Fibroblast of the conjunctiva (primary cell): ENCODE measurements around the gene AMACR.
"Not testable (repeated sequence)": the region's sequence is repeated elsewhere in the genome, so short reads cannot be mapped to it uniquely, and the experiment has no call there.

Experiments
- DNase-seq: peaks from one replicate; pipeline ENCODE4 v3.0.0-alpha.2; 2010; ENCODE audit warnings: low read depth

The AMACR gene

DNA sequence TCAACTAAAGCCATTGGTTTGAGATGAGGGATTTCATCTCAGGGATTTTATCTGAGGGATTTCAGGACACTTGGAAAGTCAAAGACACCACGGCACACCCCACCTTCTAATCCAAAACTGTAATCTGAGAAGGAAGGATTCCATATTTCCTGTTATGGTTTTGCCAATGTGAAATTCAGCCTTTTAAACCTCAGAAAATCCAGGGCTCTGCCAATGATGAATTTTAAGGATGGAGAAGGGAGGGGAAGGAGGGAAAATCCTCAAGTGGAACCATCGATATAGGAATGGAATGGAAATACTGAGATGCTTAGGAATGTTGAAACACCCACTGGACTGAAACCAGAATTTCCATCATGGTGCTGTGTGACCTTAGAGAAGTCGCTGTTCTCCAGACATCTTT is 29.9 kb upstream of the AMACR start:
- DNase-seq: no peak

DNA sequence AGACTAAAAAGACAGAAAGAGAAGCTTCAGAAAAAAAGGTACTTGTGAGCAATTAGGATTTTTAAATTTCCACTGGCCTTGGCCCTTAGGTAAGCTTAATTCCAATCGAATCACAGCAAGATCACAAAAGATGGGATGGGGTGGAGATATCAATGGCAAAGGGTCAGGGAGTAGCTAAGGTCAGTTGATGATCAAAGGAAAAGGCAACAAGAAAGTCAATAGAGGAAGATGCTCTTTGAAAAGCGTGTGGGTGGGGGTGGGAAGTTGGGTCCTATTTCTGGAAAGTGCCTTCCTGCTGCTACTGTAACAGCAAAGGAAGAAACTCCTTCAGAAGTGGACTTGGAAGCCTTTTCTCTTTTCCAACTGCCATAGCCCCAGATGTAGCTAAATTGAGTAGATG is 27.9 kb upstream of the AMACR start:
- DNase-seq: no peak

DNA sequence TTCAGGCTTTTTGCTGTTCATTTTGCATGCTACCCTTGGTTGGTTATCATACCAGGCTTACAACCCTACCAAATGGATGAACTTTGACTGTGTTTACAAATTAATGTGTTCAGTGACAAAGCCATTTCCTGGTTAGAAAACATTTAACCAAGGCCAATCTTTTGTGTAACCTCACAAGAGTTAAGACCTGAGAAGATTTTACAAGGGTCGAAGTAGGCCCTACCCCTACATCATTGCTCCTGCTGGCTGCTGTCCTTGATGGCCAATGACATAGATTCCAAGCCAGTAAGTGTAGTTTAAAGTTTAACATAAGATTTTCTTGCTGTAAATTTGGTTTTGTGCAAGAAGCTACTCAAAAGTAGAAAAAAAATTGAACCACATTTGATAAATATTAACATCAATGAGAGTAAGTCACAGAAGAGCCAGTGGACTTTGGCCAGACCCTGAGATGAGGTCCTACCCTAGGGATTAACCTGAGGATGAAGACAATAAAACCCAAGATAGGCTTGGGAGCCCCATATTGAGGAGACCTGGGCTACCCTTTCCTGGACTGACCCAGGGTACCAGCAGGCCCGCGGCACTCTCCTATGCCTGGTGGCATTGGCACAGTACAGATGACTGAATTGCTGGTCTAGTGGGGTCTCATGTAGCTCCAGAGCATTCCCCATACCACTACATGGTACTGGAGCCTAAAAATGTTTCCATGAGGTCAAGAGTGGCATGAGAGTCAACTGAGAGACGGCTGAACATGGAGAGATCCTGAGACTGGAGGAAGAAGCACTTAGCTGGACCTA is 26.9 kb upstream of the AMACR start:
- DNase-seq: no peak

DNA sequence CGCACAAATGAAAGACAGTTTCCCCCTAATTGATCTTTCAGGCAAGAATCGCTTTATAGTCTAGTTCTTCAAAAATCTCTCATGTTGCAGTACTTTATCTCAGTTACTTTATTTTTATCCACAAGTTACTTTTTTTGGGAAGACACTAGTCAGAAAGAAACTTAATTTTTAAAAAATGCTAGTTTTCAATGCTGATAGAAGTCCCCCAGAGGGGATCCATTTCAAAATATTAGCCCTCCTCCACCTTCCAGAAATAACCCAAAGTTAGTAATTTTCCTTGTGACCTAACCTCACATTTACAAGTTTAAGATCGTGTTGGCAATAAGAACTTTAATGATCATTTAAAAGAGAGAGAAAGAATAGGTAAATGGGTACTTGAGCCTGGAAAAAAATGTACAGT is 24.1 kb upstream of the AMACR start:
- no peak for DNase-seq

DNA sequence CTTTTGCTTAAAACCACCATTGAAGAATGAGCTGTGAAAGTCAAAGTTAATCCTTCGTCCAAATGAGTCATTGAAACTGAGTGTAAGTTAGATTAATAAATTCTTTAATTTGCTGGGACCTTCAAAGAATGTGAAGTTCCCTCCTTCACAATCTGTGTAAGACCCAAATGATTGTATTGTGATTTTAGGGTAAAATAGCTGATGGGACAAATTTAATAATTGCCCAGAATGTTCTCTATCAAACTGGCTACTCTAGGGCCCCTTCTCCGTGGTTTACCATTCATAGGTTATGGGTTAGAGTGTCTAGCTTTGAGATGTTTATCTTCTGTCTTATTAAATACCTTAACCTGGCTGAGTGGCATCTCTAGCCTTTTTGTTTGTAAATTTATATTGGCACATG is 23.3 kb upstream of the AMACR start:
- DNase-seq: no peak

DNA sequence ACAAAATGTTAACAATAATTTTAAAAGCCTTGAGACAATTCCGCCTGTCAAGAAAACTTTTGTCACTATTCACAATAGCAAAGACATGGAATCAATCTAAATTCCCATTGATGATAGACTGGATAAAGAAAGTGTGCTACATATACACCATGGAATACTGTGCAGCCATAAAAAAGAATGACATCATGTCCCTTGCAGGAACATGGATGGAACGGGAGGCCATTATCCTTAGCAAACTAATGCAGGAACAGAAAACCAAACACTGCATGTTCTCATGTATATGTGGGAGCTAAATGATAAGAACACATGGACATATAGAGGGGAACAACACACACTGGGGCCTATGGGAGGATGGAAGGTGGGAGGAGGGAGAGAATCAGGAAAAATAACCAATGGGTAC is 22.7 kb upstream of the AMACR start:
- DNase-seq: not testable (repeated sequence)

DNA sequence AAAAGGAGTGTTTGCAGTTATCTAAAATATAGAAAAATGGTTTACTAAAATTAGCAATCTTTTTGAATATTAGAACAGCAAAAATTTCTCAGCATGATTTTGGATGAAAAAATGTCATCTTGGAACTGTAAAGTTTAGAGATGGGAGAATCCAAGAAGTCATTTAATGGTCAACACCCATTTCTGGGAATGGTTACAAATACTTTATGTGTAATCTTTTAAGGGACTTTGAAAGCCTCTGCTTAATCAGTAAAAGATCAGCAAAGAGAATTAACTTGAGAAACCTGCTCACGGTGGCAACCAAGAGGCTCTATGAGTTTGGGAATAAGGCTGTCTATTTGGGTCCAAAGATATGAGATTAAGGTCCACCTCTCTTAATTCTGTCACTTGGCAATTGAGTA is 22.2 kb upstream of the AMACR start:
- no peak for DNase-seq

DNA sequence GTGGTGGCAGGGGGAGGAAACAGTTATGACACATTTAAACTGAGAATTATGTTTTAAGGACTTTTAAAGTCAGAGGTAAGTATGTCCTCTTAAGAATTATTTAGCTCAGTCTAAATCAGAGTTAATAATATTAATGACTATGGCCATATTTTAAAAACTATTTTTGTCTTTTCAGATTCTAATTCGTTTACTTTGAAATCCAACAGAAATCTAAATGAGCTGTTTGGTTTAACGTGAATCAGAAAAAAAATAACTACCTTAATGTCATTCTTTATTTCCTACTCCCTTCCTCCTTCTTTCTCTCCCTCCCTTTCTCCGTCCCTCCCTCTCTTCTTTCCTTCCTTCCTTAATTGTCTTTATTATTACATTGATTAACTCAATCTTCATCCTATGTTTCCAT is 20.5 kb upstream of the AMACR start:
- no peak for DNase-seq

DNA sequence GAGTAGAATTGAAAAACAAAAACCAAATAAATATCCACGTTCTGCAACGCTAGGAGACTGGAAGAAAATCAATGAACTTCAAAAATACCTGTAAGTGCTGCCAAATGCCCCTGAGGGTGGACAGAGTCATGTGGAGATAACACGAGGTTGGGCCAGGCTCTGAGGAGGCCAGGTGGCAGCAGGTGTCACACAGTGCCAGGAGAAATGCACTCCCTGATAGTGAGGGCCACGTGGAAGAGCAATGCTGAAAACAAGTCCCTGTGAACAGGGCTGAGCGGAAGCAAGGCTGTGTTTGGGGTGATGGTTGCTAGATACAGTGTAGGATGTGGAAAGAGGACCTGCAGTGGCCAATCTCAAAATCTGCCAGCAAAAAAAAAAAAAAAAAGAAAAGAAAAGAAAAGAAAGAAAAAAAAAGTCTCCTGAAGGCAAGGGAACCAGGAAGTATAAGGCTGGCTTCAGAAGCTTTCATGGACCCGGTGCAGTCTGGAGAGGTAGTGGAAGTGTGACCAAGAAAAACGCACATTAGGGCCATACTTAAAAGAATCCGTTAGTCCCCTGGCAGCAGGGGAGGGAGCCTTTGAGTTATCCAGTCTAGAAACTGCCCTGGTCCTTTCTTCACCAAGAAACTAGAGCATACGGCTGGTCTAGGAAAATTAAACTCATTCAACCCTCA is 18.4 kb upstream of the AMACR start:
- no peak for DNase-seq

DNA sequence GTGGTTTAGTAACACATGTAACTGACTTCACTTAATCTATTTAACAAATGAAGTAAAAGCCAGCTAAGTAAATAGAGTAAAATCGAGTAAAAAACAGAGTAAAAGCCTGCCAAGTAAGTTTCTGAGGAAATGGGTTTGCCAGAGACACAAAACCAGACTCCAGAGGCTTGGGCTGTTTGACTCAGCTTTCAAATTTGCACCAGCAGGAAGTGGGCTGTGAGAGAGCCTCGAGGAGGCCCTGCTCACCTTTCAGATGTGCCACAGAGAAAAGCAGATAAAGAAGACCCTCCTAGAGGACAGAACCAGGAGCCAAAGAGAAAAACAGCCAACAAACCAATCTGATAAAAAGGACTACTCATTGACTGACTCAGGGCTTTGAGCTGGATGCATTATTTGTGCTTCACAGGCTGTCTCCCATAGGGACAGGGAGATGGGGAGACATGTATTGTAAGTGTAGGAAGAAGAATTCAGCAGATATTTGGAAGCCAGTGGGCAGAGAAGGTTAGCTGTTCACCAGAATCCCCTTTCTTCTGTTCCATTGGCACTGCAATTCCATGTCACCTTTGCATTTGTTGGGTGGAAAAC is 14.4 kb upstream of the AMACR start:
- DNase-seq: no peak

DNA sequence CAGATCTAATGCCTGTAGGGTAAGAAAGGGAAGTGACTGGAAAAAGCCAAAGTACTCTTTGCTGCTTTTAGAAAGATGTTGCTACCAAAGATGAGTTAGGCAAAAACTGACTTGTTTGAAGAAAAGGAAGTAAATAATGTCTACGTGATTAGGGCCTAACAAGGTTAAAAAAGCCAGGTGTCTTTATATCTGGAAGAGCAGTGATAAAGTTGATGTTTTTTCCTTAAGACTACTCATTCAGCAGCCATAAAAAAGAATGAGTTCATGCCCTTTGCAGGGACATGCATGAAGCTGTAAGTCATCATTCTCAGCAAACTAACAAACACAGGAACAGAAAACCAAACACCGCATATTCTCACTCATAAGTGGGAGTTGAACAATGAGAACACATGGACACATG is 13.5 kb upstream of the AMACR start:
- DNase-seq: no peak

DNA sequence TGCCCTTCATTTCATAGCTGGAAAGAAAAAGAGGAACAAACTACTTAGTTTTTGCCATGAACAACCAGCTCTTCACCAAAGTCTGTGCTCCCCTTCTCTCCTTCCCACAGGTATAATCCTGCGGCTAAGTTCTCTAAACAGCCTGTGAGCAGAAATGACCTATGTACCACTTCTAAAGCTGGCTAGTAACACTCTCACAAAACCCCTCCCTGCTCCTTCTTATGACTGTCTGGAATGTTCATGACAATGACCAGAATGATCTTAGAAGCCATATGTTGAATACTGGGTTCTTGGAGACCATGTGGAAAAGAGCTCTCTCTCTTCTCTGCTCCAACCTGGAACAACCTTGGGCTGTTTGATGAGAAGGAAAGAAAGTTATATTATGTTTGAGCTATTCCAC is 12.9 kb upstream of the AMACR start:
- no peak for DNase-seq

DNA sequence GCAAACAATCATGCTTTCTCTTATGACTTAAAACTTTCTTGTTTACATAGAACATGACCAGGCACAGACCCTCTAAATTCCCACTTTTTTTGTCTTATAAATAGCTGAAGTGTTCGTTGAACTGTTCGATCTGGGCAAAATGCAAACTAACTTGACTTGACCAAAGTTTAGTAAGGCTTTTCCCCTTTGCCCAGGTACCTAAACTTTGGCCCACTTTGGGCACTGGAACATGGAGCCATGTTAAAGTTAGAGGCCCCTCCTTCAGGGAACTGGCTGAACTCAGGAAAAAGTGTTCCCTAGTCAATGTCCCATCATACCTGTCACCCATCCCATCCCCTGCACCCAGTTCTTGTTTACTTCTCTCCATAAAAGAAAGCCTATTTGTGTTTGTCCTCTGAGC is 9.4 kb upstream of the AMACR start:
- DNase-seq: no peak

DNA sequence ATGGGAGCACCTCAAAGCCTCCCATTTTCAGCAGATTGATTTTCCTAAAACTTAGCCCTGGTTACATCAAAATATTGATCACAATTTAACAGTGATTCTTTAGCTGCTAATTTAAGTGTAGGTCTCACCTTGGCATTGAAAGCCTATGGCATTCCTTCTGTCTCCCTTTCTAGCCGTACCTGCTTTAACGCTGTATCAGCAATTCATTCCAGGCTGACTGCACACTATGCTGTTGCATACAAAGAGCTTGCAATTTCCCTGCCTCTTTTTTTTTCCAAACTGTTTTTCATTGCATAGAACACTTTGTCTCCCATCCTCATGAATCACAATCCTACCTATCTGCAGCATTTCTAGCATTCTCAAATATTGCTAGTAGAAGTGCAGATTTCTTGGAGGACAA is 8.9 kb upstream of the AMACR start:
- no peak for DNase-seq

DNA sequence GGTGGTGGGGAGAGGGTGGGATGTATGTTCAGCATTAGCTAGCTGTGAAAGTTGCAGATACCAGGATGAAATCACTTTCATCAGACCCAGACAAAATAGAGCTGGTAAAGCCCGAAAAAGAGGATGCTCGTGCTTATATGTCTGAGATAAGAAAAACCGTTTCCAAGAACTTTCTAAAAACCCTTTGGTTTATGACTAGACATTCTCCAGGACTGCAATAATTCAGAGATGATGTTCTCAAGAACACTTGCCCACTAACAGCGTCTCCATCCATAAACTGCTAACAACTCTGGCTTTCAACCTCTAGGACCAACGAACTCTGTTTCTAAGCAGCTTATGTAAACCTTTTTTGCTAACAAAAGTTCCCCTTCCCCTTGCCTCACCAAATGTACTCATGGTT is 8.4 kb upstream of the AMACR start:
- DNase-seq: no peak

DNA sequence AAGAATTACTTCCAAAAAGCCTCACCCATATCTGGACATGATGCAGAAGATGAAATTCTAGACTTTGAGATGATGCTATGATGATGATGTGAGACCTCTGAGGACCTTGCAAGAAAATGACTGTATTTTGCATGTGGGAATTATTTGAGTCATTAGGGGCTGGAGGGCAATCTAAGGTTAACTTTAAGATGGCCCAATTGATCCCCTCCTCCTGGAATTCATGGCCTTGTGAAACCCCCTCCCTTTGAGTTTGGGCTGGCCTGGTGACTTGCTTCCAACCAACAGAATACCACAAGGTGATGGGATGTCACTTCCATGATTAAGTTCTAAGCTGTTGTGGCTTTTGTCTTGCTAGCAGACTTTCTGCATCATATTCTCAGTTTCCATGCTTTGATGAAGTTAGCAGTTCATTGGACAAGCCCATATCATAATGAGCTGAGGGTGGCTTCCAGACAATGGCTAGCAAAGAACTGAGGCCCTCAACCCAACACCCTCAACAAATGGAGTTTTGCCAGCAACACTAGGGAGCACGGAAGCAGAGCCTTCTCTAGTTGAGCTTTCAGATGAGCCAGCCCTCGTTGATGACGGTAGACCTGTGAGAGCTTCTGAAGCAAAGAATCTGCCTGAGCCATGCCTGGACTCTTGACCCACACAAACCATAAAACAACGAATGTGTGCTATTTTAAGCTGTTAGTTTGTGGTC is 7.4 kb upstream of the AMACR start:
- no peak for DNase-seq

DNA sequence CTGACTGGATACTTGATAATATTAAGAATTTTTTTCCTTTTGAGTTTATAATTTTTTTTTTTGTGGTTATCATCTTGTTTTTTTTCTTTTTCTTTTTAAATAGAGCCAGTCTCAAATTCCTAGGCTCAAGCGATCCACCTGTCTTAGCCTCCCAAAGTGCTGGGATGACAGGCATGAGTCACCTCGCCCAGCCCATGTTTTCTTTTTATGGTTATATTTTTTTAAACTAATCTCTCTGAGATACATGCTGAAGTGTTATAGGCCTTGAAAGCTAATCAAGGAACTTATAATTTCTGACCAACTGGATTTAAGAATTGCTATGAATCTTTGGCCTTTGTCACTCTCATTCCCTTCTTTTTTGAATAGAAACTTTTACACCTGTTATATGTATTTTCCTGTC is 6.8 kb upstream of the AMACR start:
- no peak for DNase-seq

DNA sequence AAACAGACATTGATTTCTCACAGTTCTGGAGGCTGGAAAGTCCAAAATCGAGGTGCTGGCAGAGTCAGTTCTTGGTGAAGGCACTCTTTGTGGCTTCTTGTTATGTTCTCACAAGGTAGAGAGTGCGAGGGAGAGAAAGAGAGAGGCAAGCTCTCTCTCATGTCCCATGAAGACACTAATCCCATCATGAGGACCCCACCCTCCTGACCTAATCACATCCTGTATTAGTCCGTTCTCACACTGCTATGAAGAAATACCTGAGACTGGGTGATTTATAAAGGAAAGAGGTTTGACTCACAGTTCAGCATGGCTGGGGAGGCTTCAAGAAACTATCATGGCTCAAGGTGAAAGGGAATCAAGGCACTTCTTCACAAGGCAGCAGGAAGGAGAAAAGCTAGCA is 5.7 kb upstream of the AMACR start:
- no peak for DNase-seq

DNA sequence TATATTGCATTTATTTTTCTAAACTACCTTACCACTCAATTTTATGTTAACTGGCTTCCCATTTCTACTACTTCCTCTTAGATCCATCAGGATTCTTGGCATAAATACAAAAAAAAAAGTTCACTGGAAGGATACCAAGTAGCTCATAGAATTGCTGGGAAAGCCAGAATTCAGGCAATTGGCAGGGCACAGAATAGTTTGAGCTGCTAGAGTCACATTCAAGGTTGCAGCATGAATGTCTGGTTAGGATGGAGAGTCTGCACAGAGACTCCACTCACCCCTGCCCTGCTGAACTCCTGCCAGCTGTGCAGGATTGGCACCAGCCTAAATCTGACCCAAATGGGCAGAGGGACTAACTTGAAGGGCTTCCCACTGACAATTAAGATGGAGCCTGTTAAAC is 4.9 kb upstream of the AMACR start:
- no peak for DNase-seq

DNA sequence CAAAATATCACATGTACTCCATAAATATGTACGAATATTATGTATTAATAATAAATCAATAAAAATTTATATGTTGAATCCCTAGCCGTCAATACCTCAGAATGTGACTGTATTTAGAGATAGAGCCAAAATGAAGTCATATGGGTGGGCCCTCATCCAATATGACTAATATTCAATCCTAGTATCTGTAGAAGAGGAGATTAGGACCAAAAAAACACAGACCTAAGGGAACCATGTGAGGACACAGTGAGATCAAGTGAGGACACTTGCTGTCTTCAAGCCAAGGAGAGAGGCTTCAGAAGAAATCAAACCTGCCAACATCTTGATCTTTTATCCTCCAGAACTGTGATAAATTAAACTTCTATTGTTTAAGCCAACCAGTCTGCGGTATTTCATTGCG is 3.7 kb upstream of the AMACR start:
- DNase-seq: no peak

DNA sequence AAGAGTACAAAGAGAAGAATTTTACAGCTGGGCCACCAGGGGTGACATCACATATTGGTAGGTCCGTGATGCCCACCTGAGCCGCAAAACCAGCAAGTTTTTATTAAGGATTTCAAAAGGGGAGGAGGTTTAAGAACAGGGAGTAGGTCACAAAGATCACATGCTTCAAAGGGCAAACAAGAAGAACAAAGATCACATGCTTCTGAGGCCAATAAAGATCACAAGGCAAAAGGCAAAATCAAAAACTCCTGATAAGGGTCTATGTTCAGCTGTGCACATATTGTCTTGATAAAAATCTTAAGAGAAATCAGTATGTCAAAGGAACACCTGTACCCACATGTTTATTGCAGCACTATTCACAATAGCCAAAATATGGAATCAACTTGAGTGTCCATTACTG is 2.3 kb upstream of the AMACR start:
- not testable (repeated sequence) for DNase-seq

DNA sequence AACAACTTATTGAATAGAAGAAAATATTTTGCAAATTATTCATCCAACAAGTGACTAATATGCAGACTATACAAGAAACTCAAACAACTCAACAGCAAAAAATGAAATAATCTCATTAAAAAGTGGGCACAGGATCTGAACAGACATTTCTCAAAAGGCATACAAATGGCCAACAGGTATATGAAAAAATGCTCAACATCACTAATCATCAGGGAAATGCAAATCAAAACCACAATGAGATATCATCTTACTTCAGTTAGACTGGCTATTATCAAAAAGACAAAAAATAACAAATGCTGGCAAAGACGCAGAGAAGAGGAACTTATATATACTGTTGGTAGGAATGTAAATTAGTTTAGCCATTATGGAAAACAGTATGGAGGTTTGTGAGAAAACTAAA is 1.8 kb upstream of the AMACR start:
- no peak for DNase-seq

DNA sequence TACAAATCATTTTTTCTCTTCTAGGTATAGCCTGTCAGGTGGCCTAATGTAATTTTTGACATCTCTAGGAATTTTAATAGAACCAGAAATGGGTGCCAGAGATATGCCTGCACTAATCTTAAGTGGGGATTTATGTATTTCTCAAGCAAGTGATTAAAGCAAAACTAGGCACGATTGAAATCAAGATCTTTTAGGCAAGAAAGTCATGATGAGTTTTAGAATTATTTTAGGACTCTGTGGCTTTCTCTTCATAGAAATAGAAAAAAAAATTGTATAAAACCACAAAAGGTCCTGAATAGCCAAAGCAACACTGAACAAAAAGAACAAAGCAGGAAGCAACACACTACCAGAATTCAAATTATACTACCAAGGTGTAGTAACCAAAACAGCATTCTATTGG is 952 bp upstream of the AMACR start:
- DNase-seq: no peak
